Osteoblast (primary cell): Measurements from ENCODE around the gene TLE2. TPM values are rescaled to one million over a fixed set of nuclear protein-coding genes. Genes with fewer than 3 reads are reported as not detected.

Source experiments
- DNase-seq: peaks from one replicate; pipeline ENCODE4 v3.0.0; 2011; ENCODE audit warnings: low spot score, mixed read lengths; ENCODE audit not compliant: insufficient read length; ENCODE audit errors: missing footprints
- H2AFZ ChIP-seq: 2 replicates; pipeline ENCODE4 v1.6.0; 2011; ENCODE audit warnings: mild to moderate bottlenecking, low read length
- H3K27ac ChIP-seq: 2 replicates; pipeline ENCODE4 v1.5.1; 2011; ENCODE audit warnings: mild to moderate bottlenecking, low read depth, low read length, moderate library complexity
- H3K27me3 ChIP-seq: 2 replicates; pipeline ENCODE4 v1.6.0; 2012; ENCODE audit warnings: mild to moderate bottlenecking, control low read depth, inconsistent platforms, low read length, moderate library complexity; ENCODE audit not compliant: insufficient read depth
- H3K36me3 ChIP-seq: 2 replicates; pipeline ENCODE4 v1.5.1; 2011; ENCODE audit warnings: mild to moderate bottlenecking, low read length, control low read depth, moderate library complexity; ENCODE audit not compliant: insufficient read depth
- H3K4me1 ChIP-seq: 2 replicates; pipeline ENCODE4 v1.5.1; 2011; ENCODE audit warnings: mild to moderate bottlenecking, low read length, control low read depth, moderate library complexity; ENCODE audit not compliant: insufficient read depth
- H3K4me2 ChIP-seq: 2 replicates; pipeline ENCODE4 v1.6.0; 2011; ENCODE audit warnings: mild to moderate bottlenecking, low read length; ENCODE audit not compliant: insufficient read depth
- H3K4me3 ChIP-seq: fragments of 200-600 bp; sonication (generic); 3 replicates; pipeline ENCODE4 v1.5.1; 2012; ENCODE audit warnings: mild to moderate bottlenecking, low read length, inconsistent platforms; ENCODE audit not compliant: insufficient read depth
- H3K79me2 ChIP-seq: 2 replicates; pipeline ENCODE4 v1.6.0; 2012; ENCODE audit warnings: mild to moderate bottlenecking, low read length, control low read depth, inconsistent platforms; ENCODE audit not compliant: insufficient read depth
- H3K9me3 ChIP-seq: 2 replicates; pipeline ENCODE4 v1.5.1; 2011; ENCODE audit warnings: low read depth, low read length, control low read depth
- H4K20me1 ChIP-seq: 2 replicates; pipeline ENCODE4 v1.6.0; 2012; ENCODE audit warnings: mild to moderate bottlenecking, low read length, control low read depth; ENCODE audit not compliant: insufficient read depth
- CTCF ChIP-seq: IDR thresholded peaks from 2 replicates; pipeline ENCODE4 v1.5.1; 2011; ENCODE audit warnings: mild to moderate bottlenecking, low read depth, low read length, moderate library complexity; ENCODE audit errors: extremely low read depth
- total RNA-seq: library from RNA; depleted of rRNA; stranded (reverse); fragments of >200 nt; gene quantifications from 2 replicates; pipeline ENCODE4 v1.2.3, GENCODE V29; 2012

TLE2 gene
- total RNA-seq, 1 donor: 5.1 TPM

GRCh38 chr19:3058009-3058820, 29.1 kb upstream of the TLE2 start:
- TF ChIP-seq CTCF: no peak
- Histone ChIP-seq H3K4me2 (no peak overlapping the region), H3K4me1 (peaks cover 13% of the 10 kb centered on the region), H4K20me1 (peaks cover 53% of the 10 kb centered on the region), H3K79me2 (peaks cover 31% of the 10 kb centered on the region), H3K36me3 (peaks cover 47% of the 10 kb centered on the region), H3K27ac (peak overlapping the region; percentile 28), H3K9me3 (no peaks in the 10 kb centered on the region), H3K27me3 (no peaks in the 10 kb centered on the region), H3K4me3 (no peak overlapping the region), H2AFZ (no peak overlapping the region)
- peak; percentile 82 for DNase-seq

- H3K27ac ChIP-seq: peak overlapping the region; percentile 28
- peaks cover 54% of the 10 kb centered on the region for H4K20me1 ChIP-seq
- H3K4me2 ChIP-seq: no peak overlapping the region
- no peak overlapping the region for H2AFZ ChIP-seq
- H3K27me3 ChIP-seq: no peaks in the 10 kb centered on the region
- peaks cover 48% of the 10 kb centered on the region for H3K36me3 ChIP-seq
- no peak for TF ChIP-seq CTCF
- H3K4me1 ChIP-seq: peaks cover 13% of the 10 kb centered on the region
- DNase-seq: peak; percentile 96
- no peak overlapping the region for H3K4me3 ChIP-seq
- no peaks in the 10 kb centered on the region for H3K9me3 ChIP-seq
- peaks cover 31% of the 10 kb centered on the region for H3K79me2 ChIP-seq
These were observed 28.2 kb upstream of the TLE2 start for GRCh38 chr19:3057275-3057714.

GRCh38 chr19:3056417-3057088, 27.5 kb upstream of the TLE2 start:
- DNase-seq: peak; percentile 78
- Histone ChIP-seq H3K27ac (no peak overlapping the region), H2AFZ (no peak overlapping the region), H3K4me2 (no peak overlapping the region), H3K27me3 (no peaks in the 10 kb centered on the region), H3K79me2 (peaks cover 30% of the 10 kb centered on the region), H3K9me3 (no peaks in the 10 kb centered on the region), H3K4me1 (peaks cover 13% of the 10 kb centered on the region), H3K4me3 (no peak overlapping the region), H4K20me1 (peaks cover 54% of the 10 kb centered on the region), H3K36me3 (peaks cover 48% of the 10 kb centered on the region)
- TF ChIP-seq CTCF: no peak
